Gastroesophageal sphincter (tissue), 4 donors: ENCODE data around the gene IRAK2. TPM values are rescaled to one million over a fixed set of nuclear protein-coding genes. Genes with fewer than 3 reads are reported as not detected.

Experiments
- ATAC-seq: fragments of 150-250 bp; one replicate; pipeline ENCODE4 v1.9.1; 2016; ENCODE audit warnings: mild to moderate bottlenecking, moderate library complexity
- H3K27ac ChIP-seq, 4 donors: fragments of 200-600 bp; sonication (generic) in 3 of 4; 1 replicate in 3 of 4; 2 replicates in 1 of 4; pipeline ENCODE4 v1.5.1; 2016 to 2019
- H3K27me3 ChIP-seq: fragments of 200-600 bp; sonication (generic); one replicate; pipeline ENCODE4 v1.5.1; 2019
- H3K36me3 ChIP-seq, 2 donors: fragments of 200-600 bp; sonication (generic); one replicate each; pipeline ENCODE4 v1.5.1; 2019; ENCODE audit warnings: control low read depth in 1 of 2
- H3K4me1 ChIP-seq, 3 donors: fragments of 200-600 bp; sonication (generic); 1 replicate in 2 of 3; 2 replicates in 1 of 3; pipeline ENCODE4 v1.5.1; 2016 to 2019; ENCODE audit warnings: control low read depth in 2 of 3
- H3K4me3 ChIP-seq, 2 donors: fragments of 200-600 bp; sonication (generic); one replicate each; pipeline ENCODE4 v1.5.1; 2019; ENCODE audit warnings: mild to moderate bottlenecking in 1 of 2, moderate library complexity in 1 of 2
- H3K9me3 ChIP-seq, 3 donors: fragments of 200-600 bp; sonication (generic); one replicate each; pipeline ENCODE4 v1.5.1; 2017 to 2019; ENCODE audit warnings: control low read depth in 2 of 3
- EP300 ChIP-seq: sonication (generic); formaldehyde crosslinking; IDR thresholded peaks from one replicate; pipeline ENCODE4 v1.6.1; 2017; ENCODE audit warnings: antibody characterized with exemption, mild to moderate bottlenecking
- POLR2A ChIP-seq, 2 donors: fragments of 450-650 bp; IDR thresholded peaks; one replicate each; pipeline ENCODE4 v1.6.1; 2017; ENCODE audit warnings: antibody characterized with exemption in 2 of 2, mild to moderate bottlenecking in 2 of 2, moderate library complexity in 1 of 2
- POLR2AphosphoS5 ChIP-seq: sonication (generic); formaldehyde crosslinking; IDR thresholded peaks from one replicate; pipeline ENCODE4 v1.6.1; 2017; ENCODE audit warnings: antibody characterized with exemption
- WGBS, 2 donors: methylation state at CpG; one replicate each; pipeline ENCODE4 v1.1.5; 2018; ENCODE audit warnings: low coverage in 1 of 2; 5-methylcytosine and 5-hydroxymethylcytosine counted together
- total RNA-seq, 4 donors: library from RNA; depleted of rRNA; stranded (reverse); fragments of >200 nt; gene quantifications; one replicate each; pipeline ENCODE4 v1.1.0, GENCODE V29; 2016
- TF ChIP-seq, protein P1 (sequence below), 4 experiments: fragments of 200-600 bp in 2 of 4; fragments of 450-650 bp in 2 of 4; sonication (generic) in 1 of 4; IDR thresholded peaks; one replicate each; pipeline ENCODE4 v1.5.1; 2017 to 2019; ENCODE audit warnings: antibody characterized with exemption in 4 of 4, mild to moderate bottlenecking in 2 of 4, moderate library complexity in 2 of 4

Gene IRAK2
- total RNA-seq, 4 donors from 2014 or later: 2.2 to 4.4 (median 3.3) TPM

DNA sequence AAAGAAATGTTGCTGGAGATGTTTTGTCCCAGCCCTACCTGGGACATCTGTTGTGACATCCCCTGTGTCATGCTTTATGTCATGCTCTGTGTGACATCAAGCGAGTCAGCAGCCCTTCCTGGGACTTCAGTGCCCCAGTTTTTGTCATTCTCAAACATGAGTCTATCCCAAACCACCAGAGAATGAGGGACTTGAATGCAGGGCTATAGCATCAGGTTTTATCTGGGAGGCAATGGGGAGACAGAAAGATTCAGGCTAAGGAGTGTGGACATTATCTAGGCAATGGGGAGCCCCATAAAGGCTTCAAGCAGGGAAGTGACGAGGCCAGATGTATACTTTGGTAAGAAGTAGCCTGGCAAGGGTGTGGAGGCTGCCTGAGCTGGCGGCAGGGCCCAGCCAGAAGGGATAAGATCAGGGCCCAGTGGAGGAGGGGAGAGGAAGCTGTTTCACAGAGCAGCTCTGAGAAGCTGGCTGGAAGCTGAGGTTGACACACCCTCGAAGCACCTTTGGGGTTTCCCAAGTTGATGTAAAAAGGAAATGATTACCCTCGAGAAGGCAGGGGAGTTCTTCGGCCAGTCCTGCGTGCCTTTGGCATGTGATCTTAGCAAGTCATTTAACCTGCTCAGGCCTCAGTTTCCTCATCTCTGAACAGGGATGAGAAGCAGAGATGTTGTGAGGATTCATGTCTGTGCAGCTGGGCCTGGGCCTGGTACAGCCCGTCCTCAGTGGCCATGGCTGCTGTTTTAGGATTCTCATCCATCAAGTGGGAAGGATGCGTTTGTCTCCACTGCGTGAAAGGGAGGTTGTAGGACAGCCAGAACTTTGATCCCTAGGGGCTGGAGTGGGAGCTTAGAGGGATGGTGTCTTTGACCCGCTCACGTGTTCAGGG is 34.3 kb downstream of the IRAK2 start:
- TF ChIP-seq EP300: no peak
- no peak for TF ChIP-seq POLR2A (IDR thresholded peaks at IDR 0.05)
- TF ChIP-seq POLR2AphosphoS5: no peak
- Histone ChIP-seq H3K4me1 (peaks cover under 1 to 40% (median 19%) of the 10 kb centered on the region in 3 donors), H3K4me3 (no peak overlapping the region), H3K9me3 (no peaks in the 10 kb centered on the region), H3K27me3 (no peaks in the 10 kb centered on the region), H3K27ac (peak overlapping the region in 2 of 4 donors; percentile 8 to 28), H3K36me3 (peaks cover 0 to 11% of the 10 kb centered on the region in 2 donors)
- WGBS, 2 donors: 29 to 52% methylated on average over 4 to 6 of the region's 12 CpGs
- ATAC-seq: peak; percentile 21

DNA sequence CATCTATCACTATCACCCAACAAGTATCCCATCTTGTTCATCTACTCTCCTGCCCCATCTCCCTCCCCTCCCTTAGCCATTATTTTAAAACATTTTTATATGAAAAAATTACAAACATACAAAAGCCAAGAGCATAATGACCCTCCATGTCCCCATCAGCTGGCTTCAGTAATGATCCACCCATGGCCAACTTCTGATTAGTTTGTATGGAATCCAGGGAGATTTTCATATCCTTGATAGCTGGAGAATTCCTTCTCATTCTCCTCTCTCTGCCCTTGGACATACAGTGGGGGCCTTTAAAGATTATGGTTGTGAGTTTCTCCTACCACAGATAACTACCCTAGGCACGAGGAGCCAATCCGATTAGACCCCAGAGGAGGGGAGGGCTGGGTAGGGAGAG is 40.2 kb downstream of the IRAK2 start:
- TF ChIP-seq, protein P1, sequence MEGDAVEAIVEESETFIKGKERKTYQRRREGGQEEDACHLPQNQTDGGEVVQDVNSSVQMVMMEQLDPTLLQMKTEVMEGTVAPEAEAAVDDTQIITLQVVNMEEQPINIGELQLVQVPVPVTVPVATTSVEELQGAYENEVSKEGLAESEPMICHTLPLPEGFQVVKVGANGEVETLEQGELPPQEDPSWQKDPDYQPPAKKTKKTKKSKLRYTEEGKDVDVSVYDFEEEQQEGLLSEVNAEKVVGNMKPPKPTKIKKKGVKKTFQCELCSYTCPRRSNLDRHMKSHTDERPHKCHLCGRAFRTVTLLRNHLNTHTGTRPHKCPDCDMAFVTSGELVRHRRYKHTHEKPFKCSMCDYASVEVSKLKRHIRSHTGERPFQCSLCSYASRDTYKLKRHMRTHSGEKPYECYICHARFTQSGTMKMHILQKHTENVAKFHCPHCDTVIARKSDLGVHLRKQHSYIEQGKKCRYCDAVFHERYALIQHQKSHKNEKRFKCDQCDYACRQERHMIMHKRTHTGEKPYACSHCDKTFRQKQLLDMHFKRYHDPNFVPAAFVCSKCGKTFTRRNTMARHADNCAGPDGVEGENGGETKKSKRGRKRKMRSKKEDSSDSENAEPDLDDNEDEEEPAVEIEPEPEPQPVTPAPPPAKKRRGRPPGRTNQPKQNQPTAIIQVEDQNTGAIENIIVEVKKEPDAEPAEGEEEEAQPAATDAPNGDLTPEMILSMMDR (IDR thresholded peaks at IDR 0.05): no peak
- TF ChIP-seq POLR2AphosphoS5: no peak
- TF ChIP-seq POLR2A (IDR thresholded peaks at IDR 0.05): no peak
- TF ChIP-seq EP300: no peak
- no peaks in the 10 kb centered on the region for H3K27me3 ChIP-seq
- peaks cover 0 to 16% of the 10 kb centered on the region in 2 donors for H3K36me3 ChIP-seq
- H3K27ac ChIP-seq: peak overlapping the region in 3 of 4 donors; percentile 61 to 74 (median 63)
- WGBS, 2 donors: 100% methylated on average over 2 of the region's 2 CpGs; no CpG with 5 or more reads in 1 of the 2 donors
- no peak overlapping the region for H3K4me3 ChIP-seq
- no peaks in the 10 kb centered on the region for H3K9me3 ChIP-seq
- peaks cover 0 to 30% (median 0%) of the 10 kb centered on the region in 3 donors for H3K4me1 ChIP-seq
- no peak for ATAC-seq

DNA sequence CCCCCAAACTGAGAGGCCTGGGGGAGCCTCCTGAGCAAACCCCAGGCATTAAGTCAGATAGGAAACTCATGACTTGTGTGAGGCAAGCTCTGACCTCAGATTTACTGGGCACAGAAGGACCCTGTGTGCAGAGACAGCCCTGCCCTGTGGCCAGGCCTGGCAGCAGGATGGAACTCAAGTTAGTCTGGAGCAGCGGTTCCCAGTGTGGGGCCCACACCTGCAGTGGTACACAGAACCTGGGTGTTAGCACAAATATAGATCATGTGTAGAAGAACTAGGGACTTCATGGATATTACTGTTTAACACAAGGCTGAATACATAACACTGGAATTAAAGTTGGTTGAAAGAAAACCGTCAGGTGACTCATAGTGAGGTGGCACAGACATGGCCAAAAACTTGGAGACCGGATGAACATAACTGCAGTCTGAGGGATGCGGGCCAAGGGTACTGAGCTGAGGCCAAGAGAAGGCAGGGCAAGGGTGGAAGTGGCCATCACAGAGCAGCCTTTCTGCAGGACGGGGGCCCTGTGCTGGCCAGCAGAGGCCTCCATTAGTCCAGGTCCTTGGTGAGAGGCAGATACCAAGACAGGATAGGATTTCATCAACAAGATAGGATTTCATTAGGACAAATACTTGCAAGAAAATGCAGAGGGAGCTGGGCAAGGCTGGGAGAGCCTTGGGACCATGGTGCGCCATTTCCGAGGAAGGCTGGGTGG is 40.9 kb downstream of the IRAK2 start:
- Histone ChIP-seq H3K4me3 (no peak overlapping the region), H3K9me3 (no peaks in the 10 kb centered on the region), H3K36me3 (peaks cover 0 to 23% of the 10 kb centered on the region in 2 donors), H3K4me1 (peaks cover 0 to 30% (median 0%) of the 10 kb centered on the region in 3 donors), H3K27ac (peak overlapping the region in 3 of 4 donors; percentile 61 to 74 (median 63)), H3K27me3 (no peaks in the 10 kb centered on the region)
- peak; percentile 82 for ATAC-seq
- 38 to 45% methylated on average over 3 to 4 of the region's 7 CpGs for WGBS, 2 donors
- TF ChIP-seq POLR2A (IDR thresholded peaks at IDR 0.05) (no peak), POLR2AphosphoS5 (peak; percentile 49), EP300 (no peak)
- TF ChIP-seq, protein P1 (IDR thresholded peaks at IDR 0.05): no peak

DNA sequence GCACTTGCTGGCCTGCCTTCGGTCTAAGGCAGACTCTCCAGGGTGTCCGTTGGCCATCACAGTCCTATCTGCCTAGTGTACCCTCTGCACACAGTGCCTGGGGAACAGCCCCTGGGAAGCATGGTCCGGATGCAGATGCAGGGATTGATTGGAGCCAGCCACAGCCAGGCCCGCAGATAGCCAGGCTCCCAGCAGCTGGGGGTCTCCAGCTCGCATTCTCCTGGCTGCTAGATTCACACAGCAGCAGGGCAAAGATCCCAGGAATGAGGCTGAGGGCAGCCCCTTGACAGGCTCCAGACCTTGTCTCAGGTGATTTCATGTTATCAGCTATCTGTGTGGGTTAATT is 41.4 kb downstream of the IRAK2 start:
- no peak for ATAC-seq
- Histone ChIP-seq H3K9me3 (no peaks in the 10 kb centered on the region), H3K4me3 (no peak overlapping the region), H3K27ac (peak overlapping the region in 3 of 4 donors; percentile 61 to 74 (median 63)), H3K4me1 (peaks cover 0 to 30% (median 0%) of the 10 kb centered on the region in 3 donors), H3K27me3 (no peaks in the 10 kb centered on the region), H3K36me3 (peaks cover 0 to 24% of the 10 kb centered on the region in 2 donors)
- 100% methylated on average over 1 of the region's 5 CpGs for WGBS, 2 donors
- no peak for TF ChIP-seq POLR2AphosphoS5
- TF ChIP-seq POLR2A (IDR thresholded peaks at IDR 0.05): no peak
- no peak for TF ChIP-seq EP300
- TF ChIP-seq, protein P1 (IDR thresholded peaks at IDR 0.05): no peak

DNA sequence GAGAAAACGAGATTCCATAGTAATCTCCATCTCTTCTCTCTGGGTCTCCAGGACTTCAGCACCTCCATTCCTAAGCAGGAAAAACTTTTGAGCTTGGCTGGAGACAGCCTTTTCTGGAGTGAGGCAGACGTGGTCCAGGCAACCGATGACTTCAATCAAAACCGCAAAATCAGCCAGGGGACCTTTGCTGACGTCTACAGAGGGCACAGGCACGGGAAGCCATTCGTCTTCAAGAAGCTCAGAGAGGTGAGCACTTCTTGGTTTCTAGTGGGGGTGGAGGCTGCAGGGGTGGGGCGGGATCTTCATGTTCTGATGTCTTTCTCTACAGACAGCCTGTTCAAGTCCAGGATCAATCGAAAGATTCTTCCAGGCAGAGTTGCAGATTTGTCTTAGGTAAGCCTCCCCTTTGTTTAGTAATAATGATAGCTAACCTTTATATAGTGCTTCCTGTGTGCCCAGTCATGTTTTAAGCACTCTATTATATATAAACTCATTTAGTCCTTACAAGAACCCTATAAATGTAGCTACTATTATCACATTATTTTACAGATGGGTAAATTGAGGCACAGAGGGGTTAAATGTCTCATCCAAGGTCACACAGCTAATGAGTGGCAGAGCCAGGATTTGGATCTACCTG is 48.6 kb downstream of the IRAK2 start:
- no peak overlapping the region for H3K4me3 ChIP-seq
- TF ChIP-seq POLR2A (IDR thresholded peaks at IDR 0.05) (no peak), POLR2AphosphoS5 (no peak), EP300 (no peak)
- TF ChIP-seq, protein P1 (IDR thresholded peaks at IDR 0.05): no peak
- H3K36me3 ChIP-seq: peaks cover 0 to 50% of the 10 kb centered on the region in 2 donors
- no peaks in the 10 kb centered on the region for H3K9me3 ChIP-seq
- no peaks in the 10 kb centered on the region for H3K4me1 ChIP-seq
- WGBS, 2 donors: 76 to 81% methylated on average over 5 to 7 of the region's 9 CpGs
- no peaks in the 10 kb centered on the region for H3K27me3 ChIP-seq
- ATAC-seq: no peak
- H3K27ac ChIP-seq: no peak overlapping the region
